K562 (cell line): ENCODE data around the gene GRB14. TPM values are rescaled to one million over a fixed set of nuclear protein-coding genes. Genes with fewer than 3 reads are reported as not detected.

ENCODE experiments used
- ATAC-seq: fragments of 200-7000 bp; cut with Tn5 transposase; 3 replicates; pipeline ENCODE4 v1.9.1; 2020; ENCODE audit warnings: moderate library complexity
- BruUV-seq: library from RNA; stranded (reverse); fragments of 400-500 nt; replicated peaks from 2 replicates; lab custom pipeline; 2021; lab: Mats Ljungman, UMichigan
- CTCF ChIA-PET: fragments of 300-600 bp; formaldehyde crosslinking; extraction: SDS; loops from one replicate; lab custom pipeline; 2021; ENCODE audit warnings: low intra/inter-chr PET ratio; lab: Yijun Ruan, JAX
- POLR2A ChIA-PET: fragments of 300-600, 350-650 bp; sonication (Branson Sonifier 250); formaldehyde crosslinking; extraction: SDS; loops from one replicate; lab custom pipeline; 2021; ENCODE audit warnings: antibody characterized with exemption, inconsistent platforms; lab: Yijun Ruan, JAX
- DNase-seq, 4 experiments: peaks; one replicate each; pipeline versions ENCODE4 v3.0.0 to v3.0.0-alpha.2; 2011 to 2018; ENCODE audit warnings: low spot score in 3 of 4, mixed read lengths in 3 of 4; ENCODE audit errors: extremely low read depth in 1 of 4
- FAIRE-seq: peaks from 2 replicates; lab custom pipeline; 2011; peaks lifted over from hg19 to GRCh38; lab: Jason Lieb, UNC
- H2AFZ ChIP-seq: 2 replicates; pipeline ENCODE4 v1.6.0; 2011; ENCODE audit warnings: low read depth, low read length, control low read depth, inconsistent platforms
- H3K27ac ChIP-seq: fragments of 200-600 bp; 3 replicates; pipeline ENCODE4 v1.8.0; 2011; ENCODE audit warnings: low read depth, mild to moderate bottlenecking, control low read depth, inconsistent platforms, low read length, moderate library complexity, mixed read lengths; ENCODE audit errors: extremely low read depth
- H3K27me3 ChIP-seq, 2 experiments: fragments of 300-600 bp in 1 of 2; 2 replicates in 1 of 2; 3 replicates in 1 of 2; pipeline versions ENCODE4 v1.6.0 to v1.8.0; 2011; ENCODE audit warnings: inconsistent platforms in 2 of 2, low read length in 2 of 2, mild to moderate bottlenecking in 1 of 2, mixed read lengths in 1 of 2, moderate library complexity in 1 of 2; ENCODE audit not compliant: control insufficient read depth in 2 of 2, insufficient read depth in 2 of 2
- H3K36me3 ChIP-seq: fragments of 300-600 bp; 3 replicates; pipeline ENCODE4 v1.8.0; 2011; ENCODE audit warnings: mild to moderate bottlenecking, low read length, inconsistent platforms; ENCODE audit not compliant: control insufficient read depth, insufficient read depth
- H3K4me1 ChIP-seq, 2 experiments: fragments of 200-600 bp in 1 of 2; replicated peaks in 1 of 2; 2 replicates in 1 of 2; 3 replicates in 1 of 2; pipeline versions ENCODE4 v1.5.1 to v1.8.0; 2011; ENCODE audit warnings: inconsistent platforms in 2 of 2, low read length in 2 of 2, mild to moderate bottlenecking in 1 of 2, mixed read lengths in 1 of 2, moderate library complexity in 1 of 2; ENCODE audit not compliant: control insufficient read depth in 2 of 2, insufficient read depth in 2 of 2
- H3K4me2 ChIP-seq: 2 replicates; pipeline ENCODE4 v1.6.1; 2011; ENCODE audit warnings: low read length, control low read depth, inconsistent platforms, mixed read lengths; ENCODE audit not compliant: insufficient read depth
- H3K4me3 ChIP-seq: fragments of 200-600 bp; sonication (generic), shearing (Covaris generic); 2 replicates; pipeline ENCODE4 v1.5.1; 2016; ENCODE audit warnings: control low read depth, inconsistent platforms
- H3K79me2 ChIP-seq: fragments of 200-600 bp; 3 replicates; pipeline ENCODE4 v1.8.0; 2011; ENCODE audit warnings: low read length, inconsistent platforms; ENCODE audit not compliant: control insufficient read depth, insufficient read depth
- H3K9ac ChIP-seq, 2 experiments: 2 replicates each; pipeline versions ENCODE4 v1.6.0 to v1.6.1; 2011; ENCODE audit warnings: low read depth in 2 of 2, low read length in 2 of 2, control low read depth in 1 of 2, inconsistent platforms in 1 of 2, mild to moderate bottlenecking in 1 of 2, mixed read lengths in 1 of 2; ENCODE audit not compliant: insufficient read depth in 1 of 2
- H3K9me1 ChIP-seq: one replicate; pipeline ENCODE4 v1.6.0; 2011; ENCODE audit warnings: inconsistent platforms, mild to moderate bottlenecking, low read length, moderate library complexity; ENCODE audit not compliant: control insufficient read depth, insufficient read depth
- H3K9me3 ChIP-seq: replicated peaks from 2 replicates; pipeline ENCODE4 v1.5.1; 2011; ENCODE audit warnings: low read depth, low read length, inconsistent platforms; ENCODE audit not compliant: control insufficient read depth, insufficient read depth
- H4K20me1 ChIP-seq: replicated peaks from 2 replicates; pipeline ENCODE4 v1.6.1; 2011; ENCODE audit warnings: low read length, inconsistent platforms, mixed read lengths; ENCODE audit not compliant: control insufficient read depth, insufficient read depth
- ARID2 ChIP-seq: fragments of 450-650 bp; IDR thresholded peaks from 2 replicates; pipeline ENCODE4 v1.6.1; 2017; ENCODE audit warnings: antibody characterized with exemption, mild to moderate bottlenecking
- CBX5 ChIP-seq: IDR thresholded peaks from 2 replicates; pipeline ENCODE4 v1.6.1; 2014; ENCODE audit warnings: low read depth, borderline replicate concordance
- DMBX1 ChIP-seq: fragments of 250-450 bp; sonication (Bioruptor Pico); IDR thresholded peaks from 2 replicates; pipeline ENCODE4 v1.8.0; 2022; ENCODE audit warnings: inconsistent platforms, mild to moderate bottlenecking, moderate library complexity, borderline replicate concordance
- HEY1 ChIP-seq: fragments of 250-450 bp; sonication (Bioruptor Pico); IDR thresholded peaks from 2 replicates; pipeline ENCODE4 v1.5.0; 2020; ENCODE audit warnings: mild to moderate bottlenecking, moderate library complexity, borderline replicate concordance
- WGBS: fragments of 100-300 bp; shearing (Covaris generic); methylation state at CpG from one replicate; pipeline ENCODE4 v1.1.6; 2016; ENCODE audit warnings: low coverage, mixed read lengths; ENCODE audit not compliant: insufficient coverage; ENCODE audit errors: missing lambda C conversion rate; 5-methylcytosine and 5-hydroxymethylcytosine counted together
- in situ Hi-C: fragments of 300-500 bp; cut with MboI; formaldehyde crosslinking; loops from 4 replicates; pipeline ENCODE4 v1.15.0; 2018; ENCODE audit warnings: inconsistent platforms, mixed read lengths
- intact Hi-C: fragments of 100-400 bp; cut with micrococcal nuclease; formaldehyde crosslinking; loops from 2 replicates; pipeline ENCODE4 v1.14.2; 2022
- polyA plus RNA-seq, 8 experiments: library from polyadenylated mRNA; depleted of rRNA in 4 of 8; stranded (reverse) in 5 of 8; unstranded in 3 of 8; fragments of >200 nt; fragmentation: Nextera tagmentation in 2 of 8; fragmentation: Illumina TruSeq in 1 of 8; extraction: Ambion mirVana in 2 of 8; extraction: Trizol in 1 of 8; gene quantifications; 2 replicates each; pipeline versions ENCODE4 v1.2.1 to v1.2.3, GENCODE V29; 2011 to 2014; ENCODE audit warnings: inconsistent platforms in 1 of 8, missing spikeins in 1 of 8
- total RNA-seq, 7 experiments: library from RNA; depleted of rRNA in 6 of 7; stranded (reverse); fragments of >200 nt in 6 of 7; fragmentation: Illumina TruSeq in 2 of 7; extraction: Trizol in 2 of 7; gene quantifications; 2 replicates each; pipeline versions ENCODE4 v1.2.1 to v1.2.3, GENCODE V29; 2011 to 2021; ENCODE audit warnings: low replicate concordance in 1 of 7
- TF ChIP-seq, protein P1 (sequence below): fragments of 250-450 bp; sonication (Bioruptor Pico); IDR thresholded peaks from 2 replicates; pipeline ENCODE4 v1.5.0; 2022; ENCODE audit warnings: mild to moderate bottlenecking

GRB14 gene
- total and polyA plus RNA-seq, 9 of the 15 experiments (the other 6 are each of a cell fraction or from before 2014, with no cell fraction given), result not detected

DNA sequence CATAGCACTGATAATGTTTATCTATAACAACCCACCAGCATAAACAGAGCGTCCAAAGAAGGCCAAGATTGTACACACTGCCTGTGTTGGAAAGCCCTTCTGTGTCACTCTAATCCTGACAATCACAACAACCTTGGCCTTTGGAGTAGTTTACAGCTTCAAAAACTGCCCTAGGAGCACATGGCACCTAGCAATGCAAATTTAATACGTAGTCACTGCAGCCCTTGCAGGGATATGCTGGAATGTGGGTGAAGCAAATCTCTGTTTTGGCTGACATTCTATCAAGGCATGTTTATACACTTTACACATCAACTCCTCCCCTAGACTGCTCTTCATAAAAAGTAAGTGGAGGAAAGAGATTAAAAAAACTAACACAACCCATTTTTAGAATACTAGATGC lies 66.8 kb downstream of the GRB14 start:
- Histone ChIP-seq H2AFZ (no peak overlapping the region), H4K20me1 (no peaks in the 10 kb centered on the region), H3K9ac (no peak overlapping the region), H3K4me3 (no peak overlapping the region), H3K79me2 (no peaks in the 10 kb centered on the region), H3K9me3 (peaks cover 3% of the 10 kb centered on the region; the same call in 1 of the 2 replicates), H3K9me1 (no peaks in the 10 kb centered on the region), H3K27ac (no peak overlapping the region), H3K27me3 (no peaks in the 10 kb centered on the region), H3K4me1 (no peaks in the 10 kb centered on the region), H3K4me2 (no peak overlapping the region), H3K36me3 (no peaks in the 10 kb centered on the region)
- DNase-seq (no peak), FAIRE-seq (no peak), ATAC-seq (no peak)
- ChIA-PET POLR2A (no interaction called here), CTCF (no interaction called here)
- no TSS peak for BruUV-seq
- TF ChIP-seq ARID2 (no peak), HEY1 (no peak), CBX5 (no peak), DMBX1 (CRISPR knock-in tag) (no peak)
- TF ChIP-seq, protein P1, sequence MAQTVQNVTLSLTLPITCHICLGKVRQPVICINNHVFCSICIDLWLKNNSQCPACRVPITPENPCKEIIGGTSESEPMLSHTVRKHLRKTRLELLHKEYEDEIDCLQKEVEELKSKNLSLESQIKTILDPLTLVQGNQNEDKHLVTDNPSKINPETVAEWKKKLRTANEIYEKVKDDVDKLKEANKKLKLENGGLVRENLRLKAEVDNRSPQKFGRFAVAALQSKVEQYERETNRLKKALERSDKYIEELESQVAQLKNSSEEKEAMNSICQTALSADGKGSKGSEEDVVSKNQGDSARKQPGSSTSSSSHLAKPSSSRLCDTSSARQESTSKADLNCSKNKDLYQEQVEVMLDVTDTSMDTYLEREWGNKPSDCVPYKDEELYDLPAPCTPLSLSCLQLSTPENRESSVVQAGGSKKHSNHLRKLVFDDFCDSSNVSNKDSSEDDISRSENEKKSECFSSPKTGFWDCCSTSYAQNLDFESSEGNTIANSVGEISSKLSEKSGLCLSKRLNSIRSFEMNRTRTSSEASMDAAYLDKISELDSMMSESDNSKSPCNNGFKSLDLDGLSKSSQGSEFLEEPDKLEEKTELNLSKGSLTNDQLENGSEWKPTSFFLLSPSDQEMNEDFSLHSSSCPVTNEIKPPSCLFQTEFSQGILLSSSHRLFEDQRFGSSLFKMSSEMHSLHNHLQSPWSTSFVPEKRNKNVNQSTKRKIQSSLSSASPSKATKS (CRISPR knock-in tag), result no peak
- intact Hi-C loops, result no loop called here
- in situ Hi-C loops, result no loop called here
- 2% methylated on average over 2 of the region's 2 CpGs for WGBS
